DND-41 (cell line): ENCODE data around the gene LMO3.

Source experiments
- ATAC-seq: fragments of 200-7000 bp; cut with Tn5 transposase; 3 replicates; pipeline ENCODE4 v1.9.1; 2021; ENCODE audit warnings: low read depth; ENCODE audit not compliant: insufficient read depth
- DNase-seq: peaks from one replicate; pipeline ENCODE4 v3.0.0-alpha.2; 2020
- H2AFZ ChIP-seq: 2 replicates; pipeline ENCODE4 v1.6.0; 2012; ENCODE audit warnings: low read depth, low read length
- H3K27ac ChIP-seq: 2 replicates; pipeline ENCODE4 v1.5.1; 2012; ENCODE audit warnings: low read length, inconsistent platforms
- H3K27me3 ChIP-seq: fragments of 200-600 bp; sonication (generic); 2 replicates; pipeline ENCODE4 v1.6.0; 2012; ENCODE audit warnings: low read length, mild to moderate bottlenecking, inconsistent platforms; ENCODE audit not compliant: insufficient read depth, poor library complexity
- H3K36me3 ChIP-seq: 2 replicates; pipeline ENCODE4 v1.5.1; 2012; ENCODE audit warnings: low read length, inconsistent platforms; ENCODE audit not compliant: insufficient read depth
- H3K4me1 ChIP-seq: 2 replicates; pipeline ENCODE4 v1.5.1; 2012; ENCODE audit warnings: mild to moderate bottlenecking, low read length; ENCODE audit not compliant: insufficient read depth
- H3K4me2 ChIP-seq: 2 replicates; pipeline ENCODE4 v1.6.0; 2012; ENCODE audit warnings: mild to moderate bottlenecking, moderate library complexity, low read length, inconsistent platforms; ENCODE audit not compliant: insufficient read depth
- H3K4me3 ChIP-seq, 2 experiments: fragments of 200-600 bp in 1 of 2; shearing (Covaris generic) in 1 of 2; 2 replicates each; pipeline ENCODE4 v1.5.1; 2012 to 2016; ENCODE audit warnings: inconsistent platforms in 2 of 2, low read length in 2 of 2, mild to moderate bottlenecking in 2 of 2, low read depth in 1 of 2, moderate library complexity in 1 of 2
- H3K79me2 ChIP-seq: 2 replicates; pipeline ENCODE4 v1.6.0; 2012; ENCODE audit warnings: low read length, inconsistent platforms; ENCODE audit not compliant: insufficient read depth
- H3K9ac ChIP-seq: 2 replicates; pipeline ENCODE4 v1.6.0; 2012; ENCODE audit warnings: low read depth, mild to moderate bottlenecking, inconsistent platforms, low read length, moderate library complexity
- H3K9me3 ChIP-seq: 2 replicates; pipeline ENCODE4 v1.5.1; 2012; ENCODE audit warnings: low read length, moderate library complexity, mild to moderate bottlenecking, inconsistent platforms; ENCODE audit not compliant: insufficient read depth, severe bottlenecking
- H4K20me1 ChIP-seq: 2 replicates; pipeline ENCODE4 v1.6.0; 2012; ENCODE audit warnings: low read length; ENCODE audit not compliant: insufficient read depth
- EZH2 ChIP-seq: IDR thresholded peaks from 3 replicates; pipeline ENCODE4 v1.6.1; 2012; ENCODE audit warnings: borderline replicate concordance, low read depth, mild to moderate bottlenecking, moderate library complexity, low read length, inconsistent platforms; ENCODE audit not compliant: severe bottlenecking
- TF ChIP-seq, protein P1 (sequence below): IDR thresholded peaks from 2 replicates; pipeline ENCODE4 v1.5.1; 2012; ENCODE audit warnings: borderline replicate concordance, low read length, moderate library complexity, mild to moderate bottlenecking; ENCODE audit not compliant: poor library complexity, severe bottlenecking; ENCODE audit errors: extremely low read depth

Gene LMO3

DNA sequence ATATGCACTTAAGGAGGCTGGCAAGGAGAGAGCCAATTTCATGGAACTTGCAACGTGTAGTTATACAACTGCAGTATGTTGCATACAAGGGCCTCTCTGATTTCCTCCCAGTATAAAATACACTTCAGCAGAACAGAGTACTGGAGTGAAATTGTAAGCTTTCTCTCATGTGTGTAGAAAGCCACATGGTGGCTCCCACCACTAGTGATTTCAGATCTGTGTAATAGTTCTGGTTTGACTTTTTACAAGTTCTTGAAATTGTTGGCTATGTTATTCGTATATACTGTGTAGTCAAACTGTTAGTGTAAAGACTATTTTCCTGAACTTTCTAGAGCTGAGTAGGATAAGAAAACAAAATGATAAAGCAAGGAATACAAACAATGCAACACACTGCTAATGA, 16.4 kb upstream of the LMO3 start:
- no peaks in the 10 kb centered on the region for H3K9me3 ChIP-seq
- no peak overlapping the region for H3K9ac ChIP-seq
- DNase-seq (no peak), ATAC-seq (no peak)
- no peaks in the 10 kb centered on the region for H4K20me1 ChIP-seq
- no peaks in the 10 kb centered on the region for H3K79me2 ChIP-seq
- no peaks in the 10 kb centered on the region for H3K36me3 ChIP-seq
- no peaks in the 10 kb centered on the region for H3K4me1 ChIP-seq
- H3K4me3 ChIP-seq, result no peak overlapping the region
- no peak overlapping the region for H2AFZ ChIP-seq
- no peak overlapping the region for H3K4me2 ChIP-seq
- no peaks in the 10 kb centered on the region for H3K27me3 ChIP-seq
- no peak overlapping the region for H3K27ac ChIP-seq
- no peak for TF ChIP-seq EZH2
- TF ChIP-seq, protein P1, sequence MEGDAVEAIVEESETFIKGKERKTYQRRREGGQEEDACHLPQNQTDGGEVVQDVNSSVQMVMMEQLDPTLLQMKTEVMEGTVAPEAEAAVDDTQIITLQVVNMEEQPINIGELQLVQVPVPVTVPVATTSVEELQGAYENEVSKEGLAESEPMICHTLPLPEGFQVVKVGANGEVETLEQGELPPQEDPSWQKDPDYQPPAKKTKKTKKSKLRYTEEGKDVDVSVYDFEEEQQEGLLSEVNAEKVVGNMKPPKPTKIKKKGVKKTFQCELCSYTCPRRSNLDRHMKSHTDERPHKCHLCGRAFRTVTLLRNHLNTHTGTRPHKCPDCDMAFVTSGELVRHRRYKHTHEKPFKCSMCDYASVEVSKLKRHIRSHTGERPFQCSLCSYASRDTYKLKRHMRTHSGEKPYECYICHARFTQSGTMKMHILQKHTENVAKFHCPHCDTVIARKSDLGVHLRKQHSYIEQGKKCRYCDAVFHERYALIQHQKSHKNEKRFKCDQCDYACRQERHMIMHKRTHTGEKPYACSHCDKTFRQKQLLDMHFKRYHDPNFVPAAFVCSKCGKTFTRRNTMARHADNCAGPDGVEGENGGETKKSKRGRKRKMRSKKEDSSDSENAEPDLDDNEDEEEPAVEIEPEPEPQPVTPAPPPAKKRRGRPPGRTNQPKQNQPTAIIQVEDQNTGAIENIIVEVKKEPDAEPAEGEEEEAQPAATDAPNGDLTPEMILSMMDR, result no peak

DNA sequence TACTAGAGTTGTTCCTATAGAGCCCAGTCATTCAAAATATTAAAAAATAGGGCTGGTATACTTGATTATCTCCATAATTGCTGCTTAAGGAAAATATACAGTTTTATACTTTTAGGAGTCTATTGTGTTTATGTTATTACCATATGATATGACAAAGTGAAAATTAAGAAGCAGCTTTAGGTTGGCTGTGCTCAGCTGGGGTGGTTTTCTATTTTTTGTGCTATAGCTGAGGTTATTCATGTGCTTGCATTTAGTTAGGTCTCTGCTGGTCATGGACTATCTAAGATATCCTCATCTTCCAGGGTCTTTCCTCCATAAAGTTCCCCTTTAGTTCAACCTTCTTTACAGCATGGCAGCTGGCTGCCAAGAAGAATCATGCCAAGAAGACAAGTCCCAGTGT, 13.6 kb upstream of the LMO3 start:
- Histone ChIP-seq H3K4me1 (no peaks in the 10 kb centered on the region), H4K20me1 (no peaks in the 10 kb centered on the region), H3K36me3 (no peaks in the 10 kb centered on the region), H3K27me3 (no peaks in the 10 kb centered on the region), H3K27ac (no peak overlapping the region), H3K4me2 (no peak overlapping the region), H3K4me3 (no peak overlapping the region), H2AFZ (no peak overlapping the region), H3K9me3 (no peaks in the 10 kb centered on the region), H3K9ac (no peak overlapping the region), H3K79me2 (no peaks in the 10 kb centered on the region)
- TF ChIP-seq EZH2, result no peak
- TF ChIP-seq, protein P1, result no peak
- ATAC-seq (no peak), DNase-seq (no peak)

DNA sequence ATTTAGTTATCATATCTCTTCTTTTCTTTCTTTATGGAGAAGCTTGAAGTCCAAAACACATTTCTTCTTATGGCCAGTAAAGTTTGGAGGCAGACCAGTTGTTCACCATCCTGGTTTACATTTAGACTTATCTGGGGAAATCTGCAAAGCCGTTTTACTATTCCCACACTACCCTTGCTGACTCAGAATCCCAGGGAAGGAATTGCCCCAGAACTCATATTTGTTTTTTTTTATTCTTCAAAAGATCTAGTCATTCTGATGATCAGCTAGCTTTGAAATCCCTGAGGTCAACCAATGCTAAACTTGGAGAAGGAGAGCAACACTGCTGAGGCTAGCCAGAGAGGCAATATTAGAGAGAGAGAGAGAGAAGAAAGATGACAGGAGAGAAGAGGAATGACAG, 12.3 kb upstream of the LMO3 start:
- Histone ChIP-seq H3K36me3 (no peaks in the 10 kb centered on the region), H3K9me3 (no peaks in the 10 kb centered on the region), H3K79me2 (no peaks in the 10 kb centered on the region), H3K9ac (no peak overlapping the region), H3K4me2 (no peak overlapping the region), H3K4me3 (no peak overlapping the region), H3K27me3 (no peaks in the 10 kb centered on the region), H3K27ac (no peak overlapping the region), H2AFZ (no peak overlapping the region), H3K4me1 (no peaks in the 10 kb centered on the region), H4K20me1 (no peaks in the 10 kb centered on the region)
- no peak for ATAC-seq
- TF ChIP-seq, protein P1, result no peak
- no peak for TF ChIP-seq EZH2
- DNase-seq, result no peak

DNA sequence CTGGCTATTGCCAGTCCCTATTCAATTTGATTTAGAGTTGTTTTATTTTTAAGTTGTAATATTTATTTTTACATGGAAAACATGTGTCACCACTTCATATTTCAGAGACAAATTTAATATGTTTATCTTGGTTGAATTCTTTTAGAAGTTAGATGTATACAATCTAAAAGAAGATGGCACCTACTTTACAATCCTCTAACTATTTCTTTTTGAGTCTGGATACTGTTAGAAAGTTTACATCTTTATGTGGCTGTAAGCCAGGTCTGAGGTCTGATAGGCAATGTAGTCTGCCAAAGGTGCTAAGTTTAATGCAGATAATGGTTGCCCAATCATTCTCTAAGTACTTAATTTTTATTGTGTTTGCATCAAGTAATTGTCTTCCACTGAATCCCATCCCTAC, 7.2 kb upstream of the LMO3 start:
- Histone ChIP-seq H2AFZ (no peak overlapping the region), H3K9ac (no peak overlapping the region), H4K20me1 (no peaks in the 10 kb centered on the region), H3K9me3 (no peaks in the 10 kb centered on the region), H3K27me3 (no peaks in the 10 kb centered on the region), H3K4me2 (no peak overlapping the region), H3K79me2 (no peaks in the 10 kb centered on the region), H3K4me3 (no peak overlapping the region), H3K27ac (no peak overlapping the region), H3K36me3 (no peaks in the 10 kb centered on the region), H3K4me1 (no peaks in the 10 kb centered on the region)
- DNase-seq, result no peak
- ATAC-seq, result no peak
- no peak for TF ChIP-seq EZH2
- TF ChIP-seq, protein P1, result no peak
